Muscle layer of duodenum (tissue), 2 donors: ENCODE results near the gene KCNC3.

Experiments used
- H3K27ac ChIP-seq: one replicate; pipeline ENCODE4 v1.7.0; 2013; ENCODE audit warnings: mild to moderate bottlenecking, low read length
- H3K27me3 ChIP-seq: one replicate; pipeline ENCODE4 v1.7.0; 2013; ENCODE audit warnings: low read depth, mild to moderate bottlenecking, control low read depth, low read length
- H3K36me3 ChIP-seq, 2 donors: one replicate each; pipeline ENCODE4 v1.7.0; 2013; ENCODE audit warnings: low read length in 2 of 2, control low read depth in 1 of 2, mild to moderate bottlenecking in 1 of 2; ENCODE audit not compliant: insufficient read depth in 2 of 2, control insufficient read depth in 1 of 2
- H3K4me1 ChIP-seq, 2 donors: one replicate each; pipeline ENCODE4 v1.7.0; 2013; ENCODE audit warnings: low read length in 2 of 2, mild to moderate bottlenecking in 2 of 2, control low read depth in 1 of 2, moderate library complexity in 1 of 2; ENCODE audit not compliant: insufficient read depth in 2 of 2, control insufficient read depth in 1 of 2
- H3K4me3 ChIP-seq, 2 donors: one replicate each; pipeline ENCODE4 v1.7.0; 2013; ENCODE audit warnings: low read length in 2 of 2, low read depth in 1 of 2, mild to moderate bottlenecking in 1 of 2
- H3K9me3 ChIP-seq, 2 donors: one replicate each; pipeline ENCODE4 v1.7.0; 2013; ENCODE audit warnings: low read length in 2 of 2, control low read depth in 1 of 2, mild to moderate bottlenecking in 1 of 2; ENCODE audit not compliant: control insufficient read depth in 1 of 2
- donor health status: healthy.

The KCNC3 gene

DNA sequence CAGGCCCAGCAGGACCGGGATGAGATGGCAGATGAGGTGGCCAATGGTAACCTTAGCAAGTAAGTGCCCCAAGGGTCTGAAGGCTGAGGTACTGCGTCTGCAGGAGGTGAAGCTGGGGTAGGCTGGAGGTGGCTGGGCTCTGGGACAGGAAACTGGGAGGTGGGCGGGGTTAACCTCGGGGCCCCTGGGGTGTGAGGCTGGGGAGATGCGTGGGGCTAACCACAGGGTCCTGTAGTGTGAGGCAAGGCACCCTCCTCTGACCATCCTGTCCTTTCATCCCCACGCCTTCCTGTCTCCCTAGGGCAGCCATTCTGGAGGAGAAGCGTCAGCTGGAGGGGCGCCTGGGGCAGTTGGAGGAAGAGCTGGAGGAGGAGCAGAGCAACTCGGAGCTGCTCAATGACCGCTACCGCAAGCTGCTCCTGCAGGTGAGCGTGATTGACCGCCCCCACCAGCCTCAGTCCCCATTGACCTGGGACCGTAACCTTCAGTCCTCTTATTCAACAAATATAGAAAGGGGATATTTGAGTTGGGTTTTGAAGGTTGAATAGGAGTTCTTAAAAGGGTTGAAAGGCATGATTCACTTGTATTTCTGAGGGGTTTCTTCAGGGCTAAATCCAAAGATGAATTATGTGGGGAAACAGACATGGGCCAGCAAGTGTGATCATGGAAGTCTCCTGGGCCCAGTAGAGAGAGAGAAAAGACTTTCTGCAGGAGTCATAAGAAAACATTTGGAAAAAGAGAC lies 35.7 kb downstream of the KCNC3 start:
- no peaks in the 10 kb centered on the region for H3K27me3 ChIP-seq
- H3K36me3 ChIP-seq = no peaks in the 10 kb centered on the region
- H3K27ac ChIP-seq = no peak overlapping the region
- peaks cover 0 to 19% of the 10 kb centered on the region in 2 donors for H3K9me3 ChIP-seq
- no peaks in the 10 kb centered on the region for H3K4me1 ChIP-seq
- no peak overlapping the region for H3K4me3 ChIP-seq

DNA sequence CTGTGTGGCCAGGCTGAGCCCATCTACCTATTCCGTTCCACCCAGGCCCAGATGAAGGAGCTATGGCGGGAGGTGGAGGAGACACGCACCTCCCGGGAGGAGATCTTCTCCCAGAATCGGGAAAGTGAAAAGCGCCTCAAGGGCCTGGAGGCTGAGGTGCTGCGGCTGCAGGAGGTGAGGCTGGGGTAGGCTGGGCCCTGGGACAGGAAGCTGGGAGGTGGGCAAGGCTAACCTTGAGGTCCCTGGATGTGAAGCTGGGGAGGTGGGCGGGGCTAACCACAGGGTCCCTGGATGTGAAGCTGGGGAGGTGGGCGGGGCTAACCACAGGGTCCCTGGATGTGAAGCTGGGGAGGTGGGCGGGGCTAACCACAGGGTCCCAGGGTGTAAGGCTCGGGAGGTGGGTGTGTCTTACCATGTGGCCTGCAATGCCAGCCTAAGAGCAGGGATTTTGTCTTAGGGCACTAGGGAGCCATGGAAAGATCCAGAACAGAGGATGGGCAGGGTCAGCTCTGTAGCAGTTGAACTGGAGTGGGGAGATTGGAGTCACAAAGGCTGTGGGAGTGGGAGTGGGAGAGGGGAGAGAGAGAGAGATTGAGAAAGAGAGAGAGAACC lies 36.9 kb downstream of the KCNC3 start:
- Histone ChIP-seq H3K4me1 (no peaks in the 10 kb centered on the region), H3K27ac (no peak overlapping the region), H3K9me3 (peaks cover 0 to 27% of the 10 kb centered on the region in 2 donors), H3K36me3 (no peaks in the 10 kb centered on the region), H3K4me3 (no peak overlapping the region), H3K27me3 (no peaks in the 10 kb centered on the region)

GRCh38 chr19:50290775-50291174 lies 38.4 kb downstream of the KCNC3 start:
- Histone ChIP-seq H3K4me3 (no peak overlapping the region), H3K27me3 (no peaks in the 10 kb centered on the region), H3K9me3 (peaks cover 0 to 36% of the 10 kb centered on the region in 2 donors), H3K36me3 (peaks cover 0 to 4% of the 10 kb centered on the region in 2 donors), H3K4me1 (no peaks in the 10 kb centered on the region), H3K27ac (no peak overlapping the region)

- peaks cover 0 to 4% of the 10 kb centered on the region in 2 donors for H3K36me3 ChIP-seq
- no peak overlapping the region for H3K4me3 ChIP-seq
These were observed 39.2 kb downstream of the KCNC3 start for GRCh38 chr19:50290011-50290410.

DNA sequence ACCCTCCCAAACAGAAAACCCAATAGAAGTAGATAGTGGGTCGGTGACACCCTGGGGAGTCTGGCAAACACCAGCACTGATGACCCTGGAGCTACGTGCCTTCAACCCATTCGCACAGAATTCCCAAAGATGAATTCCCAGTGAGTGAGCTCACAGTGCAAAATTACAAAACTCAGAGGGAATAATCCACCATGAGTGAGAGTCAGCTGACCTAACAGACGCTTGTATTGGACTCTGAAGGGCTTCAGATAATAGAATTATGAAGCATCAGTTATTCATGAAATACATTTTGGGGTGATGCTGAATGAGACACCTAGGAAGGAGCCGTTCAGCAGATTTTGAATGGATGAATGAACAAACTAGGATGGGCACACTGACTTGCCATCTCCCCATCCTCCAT lies 40.2 kb downstream of the KCNC3 start:
- H3K4me1 ChIP-seq = no peaks in the 10 kb centered on the region
- peaks cover 0 to 4% of the 10 kb centered on the region in 2 donors for H3K36me3 ChIP-seq
- H3K27ac ChIP-seq = no peak overlapping the region
- peaks cover 0 to 40% of the 10 kb centered on the region in 2 donors for H3K9me3 ChIP-seq
- no peaks in the 10 kb centered on the region for H3K27me3 ChIP-seq
- no peak overlapping the region for H3K4me3 ChIP-seq

More at GRCh38 chr19:50290011-50290410, 39.2 kb downstream of the KCNC3 start:
- H3K9me3 ChIP-seq = peaks cover 0 to 40% of the 10 kb centered on the region in 2 donors
- H3K27ac ChIP-seq = no peak overlapping the region
- no peaks in the 10 kb centered on the region for H3K4me1 ChIP-seq
- H3K27me3 ChIP-seq = no peaks in the 10 kb centered on the region

DNA sequence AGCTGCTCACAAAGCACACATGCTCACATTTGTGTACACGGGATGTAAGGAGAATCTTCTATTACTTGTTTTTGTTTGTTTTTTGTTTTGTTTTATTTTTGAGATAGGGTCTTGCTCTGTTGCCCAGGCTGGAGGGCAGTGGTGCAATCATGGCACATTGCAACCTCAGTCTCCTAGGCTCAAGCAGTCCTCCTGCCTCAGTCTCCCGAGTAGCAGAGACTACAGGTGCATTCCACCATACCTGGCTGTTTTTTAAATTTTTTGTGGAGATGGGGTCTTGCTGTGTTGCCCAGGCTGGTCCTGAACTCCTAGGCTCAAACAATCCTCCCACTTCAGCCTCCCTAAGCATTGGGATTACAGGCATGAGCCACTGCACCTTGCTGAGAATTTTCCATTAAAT lies 41.8 kb downstream of the KCNC3 start:
- Histone ChIP-seq H3K36me3 (peaks cover 0 to 4% of the 10 kb centered on the region in 2 donors), H3K27me3 (no peaks in the 10 kb centered on the region), H3K9me3 (peaks cover 0 to 35% of the 10 kb centered on the region in 2 donors), H3K27ac (no peak overlapping the region), H3K4me1 (no peaks in the 10 kb centered on the region), H3K4me3 (no peak overlapping the region)

DNA sequence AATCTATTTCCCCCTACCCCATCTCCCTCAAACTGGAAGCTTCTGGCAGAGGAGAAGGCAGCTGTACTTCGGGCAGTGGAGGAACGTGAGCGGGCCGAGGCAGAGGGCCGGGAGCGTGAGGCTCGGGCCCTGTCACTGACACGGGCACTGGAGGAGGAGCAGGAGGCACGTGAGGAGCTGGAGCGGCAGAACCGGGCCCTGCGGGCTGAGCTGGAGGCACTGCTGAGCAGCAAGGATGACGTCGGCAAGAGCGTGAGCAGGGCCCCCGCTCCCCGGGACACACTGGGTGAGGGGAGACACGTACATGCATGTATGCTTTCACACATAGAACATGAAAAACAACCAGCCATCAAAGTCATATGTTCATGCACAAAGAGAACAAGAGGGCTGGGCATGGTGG lies 42.7 kb downstream of the KCNC3 start:
- H3K9me3 ChIP-seq = peaks cover 0 to 35% of the 10 kb centered on the region in 2 donors
- H3K36me3 ChIP-seq = peaks cover 0 to 4% of the 10 kb centered on the region in 2 donors
- H3K27me3 ChIP-seq = no peaks in the 10 kb centered on the region
- no peaks in the 10 kb centered on the region for H3K4me1 ChIP-seq
- H3K4me3 ChIP-seq = no peak overlapping the region
- no peak overlapping the region for H3K27ac ChIP-seq

DNA sequence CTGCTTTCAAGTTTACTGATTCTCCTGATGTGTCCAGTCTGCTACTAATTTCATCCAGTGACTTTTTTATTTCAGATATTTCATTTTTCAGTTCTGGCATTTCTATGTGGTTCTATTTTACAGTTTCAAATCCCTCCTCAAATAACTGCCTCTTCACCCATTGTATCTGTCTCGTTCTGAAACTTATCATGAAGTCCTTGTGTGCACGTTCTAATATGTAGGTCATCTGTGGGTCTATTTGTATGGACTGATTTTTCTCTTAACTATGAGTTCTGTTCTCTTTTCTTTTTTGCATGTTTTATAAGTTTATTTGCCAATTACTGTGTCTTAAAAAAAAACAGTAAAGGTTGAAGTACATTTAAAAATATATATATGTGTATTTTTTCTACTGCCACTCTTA lies 43.3 kb downstream of the KCNC3 start:
- H3K36me3 ChIP-seq = peaks cover 4% of the 10 kb centered on the region in 2 donors
- H3K9me3 ChIP-seq = peaks cover 0 to 35% of the 10 kb centered on the region in 2 donors
- no peak overlapping the region for H3K27ac ChIP-seq
- no peak overlapping the region for H3K4me3 ChIP-seq
- H3K27me3 ChIP-seq = no peaks in the 10 kb centered on the region
- H3K4me1 ChIP-seq = no peaks in the 10 kb centered on the region

DNA sequence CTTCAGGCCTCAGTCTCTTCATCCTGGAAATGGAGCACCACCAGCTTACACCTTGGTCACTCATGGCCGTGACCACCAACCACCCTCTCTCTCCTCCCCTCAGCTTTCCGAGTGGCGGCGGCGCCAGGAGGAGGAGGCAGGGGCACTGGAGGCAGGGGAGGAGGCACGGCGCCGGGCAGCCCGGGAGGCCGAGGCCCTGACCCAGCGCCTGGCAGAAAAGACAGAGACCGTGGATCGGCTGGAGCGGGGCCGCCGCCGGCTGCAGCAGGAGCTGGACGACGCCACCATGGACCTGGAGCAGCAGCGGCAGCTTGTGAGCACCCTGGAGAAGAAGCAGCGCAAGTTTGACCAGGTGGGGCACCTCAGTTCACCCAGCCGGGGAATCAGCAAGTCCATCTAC lies 47.7 kb downstream of the KCNC3 start:
- Histone ChIP-seq H3K4me3 (no peak overlapping the region), H3K9me3 (peaks cover 0 to 9% of the 10 kb centered on the region in 2 donors), H3K27me3 (no peaks in the 10 kb centered on the region), H3K27ac (no peak overlapping the region), H3K36me3 (peaks cover 3 to 5% of the 10 kb centered on the region in 2 donors), H3K4me1 (no peaks in the 10 kb centered on the region)

DNA sequence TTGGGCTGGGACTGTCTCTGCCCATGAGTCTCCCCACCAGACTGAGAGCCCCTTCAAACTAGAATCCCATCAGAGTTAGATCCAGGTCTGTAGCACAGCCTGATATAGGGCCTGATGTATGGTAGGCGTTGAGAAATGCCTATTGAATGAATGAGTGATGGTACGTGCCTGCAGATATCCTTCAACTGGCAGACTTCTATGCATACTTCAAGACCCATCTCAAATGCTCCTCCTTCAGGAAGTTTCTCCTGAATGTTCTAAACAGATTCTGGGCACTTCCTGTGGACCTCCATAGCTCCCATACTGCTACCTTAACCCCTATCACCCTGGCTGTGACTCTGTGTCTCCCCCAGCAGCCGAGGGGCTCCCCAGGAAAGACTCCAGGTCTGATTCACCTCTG lies 48.2 kb downstream of the KCNC3 start:
- H3K4me3 ChIP-seq = no peak overlapping the region
- no peaks in the 10 kb centered on the region for H3K4me1 ChIP-seq
- peaks cover 0 to 5% of the 10 kb centered on the region in 2 donors for H3K36me3 ChIP-seq
- H3K27ac ChIP-seq = no peak overlapping the region
- H3K9me3 ChIP-seq = peaks cover 0 to 5% of the 10 kb centered on the region in 2 donors
- no peaks in the 10 kb centered on the region for H3K27me3 ChIP-seq

GRCh38 chr19:50280074-50280473 lies 49.1 kb downstream of the KCNC3 start:
- H3K4me1 ChIP-seq = no peaks in the 10 kb centered on the region
- no peak overlapping the region for H3K4me3 ChIP-seq
- no peaks in the 10 kb centered on the region for H3K9me3 ChIP-seq
- H3K27ac ChIP-seq = no peak overlapping the region
- H3K27me3 ChIP-seq = no peaks in the 10 kb centered on the region
- H3K36me3 ChIP-seq = peaks cover 0 to 5% of the 10 kb centered on the region in 2 donors
